AG04450 (cell line): Measurements from ENCODE around the gene CDC23. TPM values are rescaled to one million over a fixed set of nuclear protein-coding genes. Genes with fewer than 3 reads are reported as not detected.

Experiments used
- CTCF ChIA-PET: fragments of 300-600, 350-600 bp; formaldehyde crosslinking; extraction: SDS; loops from one replicate; lab custom pipeline; 2022; ENCODE audit warnings: antibody characterized with exemption, inconsistent platforms; lab: Charles Lee
- POLR2A ChIA-PET: fragments of 350-600 bp; formaldehyde crosslinking; extraction: SDS; loops from one replicate; lab custom pipeline; 2021; ENCODE audit warnings: antibody characterized with exemption, inconsistent platforms; lab: Yijun Ruan, JAX
- DNase-seq: peaks from one replicate; pipeline ENCODE4 v3.0.0-alpha.2; 2011; ENCODE audit warnings: low read depth, low spot score
- H3K27ac ChIP-seq: one replicate; pipeline ENCODE4 v1.5.1; 2012; ENCODE audit warnings: low read depth, low read length, control low read depth
- H3K27me3 ChIP-seq: one replicate; pipeline ENCODE4 v1.6.0; 2012; ENCODE audit warnings: low read length; ENCODE audit not compliant: control insufficient read depth, insufficient read depth
- H3K4me3 ChIP-seq: 2 replicates; pipeline ENCODE4 v1.5.1; 2011; ENCODE audit warnings: mild to moderate bottlenecking, low read depth, low read length, control low read depth
- H3K9me3 ChIP-seq: 2 replicates; pipeline ENCODE4 v1.5.1; 2012; ENCODE audit warnings: low read length; ENCODE audit not compliant: control insufficient read depth, insufficient read depth
- polyA plus RNA-seq: library from polyadenylated mRNA; depleted of rRNA; stranded (reverse); fragments of >200 nt; gene quantifications from 2 replicates; pipeline ENCODE4 v1.2.3, GENCODE V29; 2011
- TF ChIP-seq, protein P1 (sequence below): IDR thresholded peaks from 2 replicates; pipeline ENCODE4 v1.5.1; 2011; ENCODE audit warnings: low read depth, low read length, control low read depth, inconsistent platforms

The CDC23 gene
- polyA plus RNA-seq, 1 experiment = 38.1 TPM

DNA sequence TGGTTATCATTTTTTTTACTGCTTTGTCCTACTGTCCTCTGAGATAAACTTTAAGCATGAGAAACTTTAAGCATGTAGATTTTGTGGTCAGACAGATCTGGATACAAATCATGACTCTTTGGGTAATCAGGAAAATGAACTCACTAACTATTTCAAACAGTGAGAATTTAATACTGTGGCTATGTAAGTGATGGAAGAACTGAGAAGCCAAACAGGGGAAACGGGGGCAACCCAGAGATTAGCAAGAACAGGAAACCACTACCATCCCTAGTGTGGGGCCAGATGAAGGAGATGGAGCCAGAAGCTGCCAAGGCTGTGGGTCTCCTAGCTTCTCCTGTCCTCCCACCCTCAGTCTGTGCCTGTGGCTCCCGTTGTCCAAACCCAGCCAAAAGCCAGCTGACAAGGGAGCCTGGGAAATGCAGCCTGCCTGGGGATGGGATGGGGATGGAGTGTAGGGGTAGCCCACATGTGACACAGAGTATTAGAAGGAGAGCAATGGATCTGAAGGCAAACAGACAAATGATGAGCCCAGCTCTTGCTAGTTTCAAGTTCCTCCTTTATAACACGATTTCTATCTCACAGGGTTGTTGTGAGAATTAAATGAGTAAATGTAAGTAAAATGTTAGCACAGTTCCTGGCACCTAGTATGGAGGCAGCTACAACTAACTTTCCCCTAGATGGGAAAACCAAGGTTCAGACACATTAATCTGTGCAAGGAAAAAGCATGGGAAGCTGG is 27.7 kb upstream of the CDC23 start:
- CTCF ChIA-PET = no interaction called here

DNA sequence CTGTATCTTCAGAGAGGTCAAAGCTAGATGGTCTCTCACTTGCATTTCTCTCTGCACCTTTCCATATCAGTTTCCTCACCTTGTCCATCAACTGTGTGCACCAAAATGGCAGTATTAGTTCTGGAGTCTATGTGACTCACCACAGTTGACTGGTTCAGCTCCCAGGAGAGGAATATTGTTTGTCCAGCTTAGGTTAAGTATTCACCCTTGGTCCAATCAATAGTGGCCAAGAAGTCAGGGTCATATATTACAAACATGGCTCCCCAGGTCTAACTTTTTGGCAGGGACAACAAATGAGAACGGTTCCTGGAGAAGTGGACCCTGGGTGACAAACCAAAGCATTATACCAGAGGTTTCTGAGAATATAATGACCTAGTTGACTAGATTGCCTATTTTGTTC is 24.9 kb upstream of the CDC23 start:
- TF ChIP-seq, protein P1, sequence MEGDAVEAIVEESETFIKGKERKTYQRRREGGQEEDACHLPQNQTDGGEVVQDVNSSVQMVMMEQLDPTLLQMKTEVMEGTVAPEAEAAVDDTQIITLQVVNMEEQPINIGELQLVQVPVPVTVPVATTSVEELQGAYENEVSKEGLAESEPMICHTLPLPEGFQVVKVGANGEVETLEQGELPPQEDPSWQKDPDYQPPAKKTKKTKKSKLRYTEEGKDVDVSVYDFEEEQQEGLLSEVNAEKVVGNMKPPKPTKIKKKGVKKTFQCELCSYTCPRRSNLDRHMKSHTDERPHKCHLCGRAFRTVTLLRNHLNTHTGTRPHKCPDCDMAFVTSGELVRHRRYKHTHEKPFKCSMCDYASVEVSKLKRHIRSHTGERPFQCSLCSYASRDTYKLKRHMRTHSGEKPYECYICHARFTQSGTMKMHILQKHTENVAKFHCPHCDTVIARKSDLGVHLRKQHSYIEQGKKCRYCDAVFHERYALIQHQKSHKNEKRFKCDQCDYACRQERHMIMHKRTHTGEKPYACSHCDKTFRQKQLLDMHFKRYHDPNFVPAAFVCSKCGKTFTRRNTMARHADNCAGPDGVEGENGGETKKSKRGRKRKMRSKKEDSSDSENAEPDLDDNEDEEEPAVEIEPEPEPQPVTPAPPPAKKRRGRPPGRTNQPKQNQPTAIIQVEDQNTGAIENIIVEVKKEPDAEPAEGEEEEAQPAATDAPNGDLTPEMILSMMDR = no peak
- no peaks in the 10 kb centered on the region for H3K9me3 ChIP-seq
- CTCF ChIA-PET = interaction anchor here (1.6 kb wide), 1 partner anchor 45 kb away, joined by 3 read pairs; no protein-coding TSS in a partner anchor

More for the DNA sequence above, 27.7 kb upstream of the CDC23 start:
- POLR2A ChIA-PET = interaction anchor here (0.7 kb wide), 1 partner anchor 34 kb away, joined by 5 read pairs; the partner anchor contains the start of gene GFRA3
- TF ChIP-seq, protein P1 = no peak
- H3K9me3 ChIP-seq = no peaks in the 10 kb centered on the region
- H3K27ac ChIP-seq = no peak overlapping the region
- peaks cover 41% of the 10 kb centered on the region for H3K27me3 ChIP-seq
- H3K4me3 ChIP-seq = no peak overlapping the region
- DNase-seq = no peak

DNA sequence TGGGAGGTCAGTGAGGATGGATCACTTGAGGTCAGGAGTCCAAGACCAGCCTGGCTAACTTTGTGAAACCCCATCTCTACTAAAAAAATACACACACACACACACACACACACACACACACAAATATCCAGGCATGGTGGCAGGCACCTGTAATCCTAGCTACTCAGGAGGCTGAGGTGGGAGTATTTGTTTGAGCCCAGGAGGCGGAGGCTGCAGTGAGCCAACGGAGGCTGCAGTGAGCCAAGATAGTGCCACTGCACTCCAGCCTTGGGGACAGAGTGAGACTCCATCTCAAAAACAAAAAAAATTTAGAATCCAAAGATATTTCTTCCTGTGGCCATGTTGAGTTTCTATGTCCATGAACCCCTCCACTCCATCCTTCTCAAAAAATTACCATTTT is 21.5 kb upstream of the CDC23 start:
- no peak overlapping the region for H3K27ac ChIP-seq
- POLR2A ChIA-PET = no interaction called here
- DNase-seq = no peak
- H3K27me3 ChIP-seq = peaks cover 10% of the 10 kb centered on the region
- H3K4me3 ChIP-seq = no peak overlapping the region
- TF ChIP-seq, protein P1 = no peak
- no peaks in the 10 kb centered on the region for H3K9me3 ChIP-seq
- CTCF ChIA-PET = interaction anchor here (1.9 to 4.5 kb wide), 2 partner anchors 12 to 49 kb away, joined by 5 to 33 read pairs; no protein-coding TSS in a partner anchor

More for the DNA sequence above, 24.9 kb upstream of the CDC23 start:
- peaks cover 31% of the 10 kb centered on the region for H3K27me3 ChIP-seq
- no peak overlapping the region for H3K4me3 ChIP-seq
- H3K27ac ChIP-seq = no peak overlapping the region
- POLR2A ChIA-PET = no interaction called here
- DNase-seq = no peak

DNA sequence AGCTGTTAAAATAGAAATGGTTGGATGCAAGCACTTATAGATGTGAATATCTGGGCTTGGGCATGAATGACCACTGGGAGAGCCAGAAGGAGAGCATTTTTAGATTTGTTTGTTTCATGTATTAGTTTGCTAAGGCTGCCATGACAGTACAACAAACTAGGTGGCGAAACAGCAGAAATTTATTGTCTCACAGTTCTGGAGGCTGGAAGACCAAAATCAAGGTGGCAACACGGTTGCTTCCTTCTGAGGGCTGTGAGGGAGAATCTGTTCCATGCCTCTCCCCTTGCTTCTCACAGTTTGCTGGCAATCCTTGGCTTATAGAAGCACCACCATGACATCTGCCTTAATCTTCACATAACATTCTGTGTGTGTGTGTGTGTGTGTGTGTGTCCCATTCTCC is 20.2 kb upstream of the CDC23 start:
- TF ChIP-seq, protein P1 = no peak
- H3K27me3 ChIP-seq = peaks cover 6% of the 10 kb centered on the region
- CTCF ChIA-PET = interaction anchor here (4.5 kb wide), 1 partner anchor 11 kb away, joined by 33 read pairs; no protein-coding TSS in a partner anchor
- DNase-seq = no peak
- H3K4me3 ChIP-seq = no peak overlapping the region
- POLR2A ChIA-PET = interaction anchor here (0.6 kb wide), 1 partner anchor 1766 kb away, joined by 4 read pairs; no protein-coding TSS in a partner anchor
- no peak overlapping the region for H3K27ac ChIP-seq
- no peaks in the 10 kb centered on the region for H3K9me3 ChIP-seq
